ENCODE results near the gene UTP25.

The UTP25 gene

DNA sequence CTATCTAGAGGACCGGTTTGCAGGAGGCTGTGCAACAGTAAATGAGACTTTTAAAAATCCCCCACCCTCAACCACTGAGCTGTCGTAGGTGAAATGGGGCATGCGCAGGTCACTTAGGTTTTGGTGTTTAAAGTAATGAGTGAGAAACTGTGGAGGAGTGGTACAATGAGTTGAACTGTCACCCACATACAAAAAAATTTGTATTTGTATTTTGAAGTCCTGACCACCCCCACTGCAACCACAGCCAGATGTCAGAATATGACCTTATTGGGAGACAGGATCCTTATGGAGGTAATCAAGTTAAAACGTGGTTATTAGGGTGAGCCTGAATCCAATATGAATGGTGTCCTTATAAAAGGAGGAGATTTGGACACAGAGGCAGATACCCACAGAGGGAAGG, 20.3 kb upstream of the UTP25 start:
- DNase-seq = no peak

DNA sequence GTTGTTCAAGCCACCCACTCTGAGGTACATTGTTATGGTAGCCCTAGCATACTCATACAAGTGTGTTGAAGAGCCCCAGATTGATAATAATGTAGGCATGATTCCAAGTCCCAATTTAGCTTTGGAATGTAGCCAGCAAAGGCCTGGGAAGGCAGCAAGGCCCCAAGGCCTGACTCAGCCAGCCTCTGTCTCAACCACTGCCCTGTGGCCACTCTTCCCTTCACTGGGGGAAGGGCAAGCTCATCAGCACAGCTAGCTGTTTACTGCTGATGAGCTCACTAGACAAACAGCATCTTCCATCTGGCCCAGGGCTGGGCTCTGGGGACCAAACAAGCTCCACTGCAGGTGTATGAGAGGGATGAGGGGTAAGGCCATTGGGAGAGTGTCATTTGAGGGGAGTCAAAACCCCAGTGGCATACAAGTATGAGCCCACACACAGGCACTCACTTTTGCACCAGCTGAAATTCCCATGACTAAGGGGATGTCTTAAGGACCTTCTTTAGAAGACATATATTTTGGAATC, 19.7 kb upstream of the UTP25 start:
- DNase-seq = peak; percentile 46

- DNase-seq = no peak
Measured at GRCh38 chr1:209809611-209810010, 18.2 kb upstream of the UTP25 start.

- no peak for DNase-seq
Measured at GRCh38 chr1:209810783-209811182, 17.0 kb upstream of the UTP25 start.

DNA sequence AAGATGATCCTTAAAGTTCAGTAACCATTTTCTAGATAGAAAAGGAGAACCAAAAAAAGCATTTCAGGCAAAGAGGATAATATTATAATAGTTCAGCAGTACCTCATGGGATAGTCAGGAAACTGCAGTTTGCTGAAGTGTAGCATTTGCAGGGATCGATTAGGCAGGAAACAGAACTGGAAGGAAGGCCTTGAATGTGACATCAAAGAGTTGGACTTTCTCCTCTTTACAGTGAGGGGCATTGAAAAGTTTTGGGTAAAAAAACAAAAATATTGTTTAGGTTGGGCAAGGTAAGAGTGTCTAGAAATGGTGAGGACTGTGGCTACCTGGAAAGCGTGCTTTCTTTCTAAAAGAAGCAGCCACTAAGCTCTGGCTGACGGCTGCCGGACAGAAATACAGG, 13.9 kb upstream of the UTP25 start:
- DNase-seq = no peak

- DNase-seq = no peak
Measured at GRCh38 chr1:209815490-209815889, 12.3 kb upstream of the UTP25 start.

DNA sequence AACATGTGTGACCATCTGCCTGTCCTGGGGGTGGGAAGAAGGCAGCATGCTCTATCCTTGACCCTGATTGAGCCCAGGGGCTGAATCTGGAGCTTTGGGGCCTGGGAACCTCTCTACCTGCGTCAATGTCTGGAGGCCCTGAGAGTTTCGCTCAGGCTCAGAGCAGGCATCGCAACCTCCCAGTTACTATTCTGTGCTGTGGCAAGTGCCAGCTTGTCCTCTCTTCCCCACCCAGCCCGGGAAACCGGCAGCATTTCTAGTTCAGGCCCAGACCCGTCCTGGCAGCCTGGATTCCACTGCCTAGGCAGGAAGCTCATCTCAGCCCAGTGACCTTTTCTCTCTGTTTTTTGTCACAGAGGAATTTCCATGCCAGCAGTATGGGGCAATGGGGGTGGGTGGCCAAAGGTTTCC, 11.8 kb upstream of the UTP25 start:
- DNase-seq = peak; percentile 90

- DNase-seq = no peak
Measured at GRCh38 chr1:209816923-209817322, 10.8 kb upstream of the UTP25 start.

DNA sequence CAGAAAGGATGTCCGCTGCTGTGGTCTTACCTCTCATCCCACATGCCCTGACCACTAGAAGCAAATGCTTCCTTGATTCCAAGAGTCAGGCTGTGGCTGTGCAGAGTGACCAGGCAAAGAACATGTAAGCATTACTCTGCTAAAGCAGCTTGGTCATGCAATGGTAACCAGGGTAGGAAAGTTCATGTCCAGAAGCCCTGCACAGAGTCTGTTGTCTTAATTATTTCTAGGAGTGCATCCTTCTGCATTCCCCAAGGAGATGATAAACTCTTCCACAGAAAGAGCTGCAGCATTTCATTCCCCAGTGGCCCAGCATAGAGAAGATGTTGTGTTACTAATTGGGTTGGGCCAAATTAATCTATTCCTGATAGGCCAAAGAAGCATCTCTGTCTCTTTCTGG, 10.1 kb upstream of the UTP25 start:
- no peak for DNase-seq

DNA sequence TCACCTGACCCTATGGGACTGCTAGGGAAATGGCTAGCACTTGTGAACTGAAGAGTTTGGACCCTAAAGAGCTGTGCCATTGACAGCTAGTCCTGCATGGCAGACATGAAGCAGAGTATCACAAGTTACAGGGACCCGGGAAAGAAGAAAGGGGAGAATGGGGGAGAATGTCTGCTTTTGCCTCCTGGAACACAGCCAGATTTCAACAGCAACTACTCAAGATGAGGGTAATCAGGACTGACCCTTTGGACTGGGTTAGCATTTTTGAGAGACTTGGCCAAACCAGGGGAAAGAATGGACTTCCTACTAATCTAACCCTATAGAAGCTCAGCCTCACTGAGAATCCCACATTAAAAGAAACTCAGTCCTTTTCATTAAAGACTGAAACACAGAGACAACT, 8.7 kb upstream of the UTP25 start:
- DNase-seq = no peak

- DNase-seq = no peak
Measured at GRCh38 chr1:209820986-209821385, 6.8 kb upstream of the UTP25 start.

DNA sequence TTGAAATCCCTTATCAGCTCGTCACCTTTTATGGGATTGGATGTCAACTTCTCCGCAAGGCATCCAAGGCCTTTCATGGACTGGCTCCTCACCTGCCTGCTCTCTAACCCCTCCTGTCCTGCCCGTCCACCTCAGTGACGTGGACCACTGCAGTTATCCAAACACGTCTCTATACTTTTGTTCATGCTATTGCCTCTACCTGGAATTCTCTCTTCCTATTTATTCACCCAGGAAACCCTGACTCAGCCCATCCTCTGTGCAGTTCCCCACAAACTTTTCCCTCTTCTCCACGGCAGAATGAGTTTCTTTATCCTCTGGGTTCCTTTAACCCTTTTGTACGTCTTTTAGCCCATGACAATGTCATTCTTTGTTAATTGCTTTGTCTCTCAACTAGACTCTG, 5.1 kb upstream of the UTP25 start:
- no peak for DNase-seq

DNA sequence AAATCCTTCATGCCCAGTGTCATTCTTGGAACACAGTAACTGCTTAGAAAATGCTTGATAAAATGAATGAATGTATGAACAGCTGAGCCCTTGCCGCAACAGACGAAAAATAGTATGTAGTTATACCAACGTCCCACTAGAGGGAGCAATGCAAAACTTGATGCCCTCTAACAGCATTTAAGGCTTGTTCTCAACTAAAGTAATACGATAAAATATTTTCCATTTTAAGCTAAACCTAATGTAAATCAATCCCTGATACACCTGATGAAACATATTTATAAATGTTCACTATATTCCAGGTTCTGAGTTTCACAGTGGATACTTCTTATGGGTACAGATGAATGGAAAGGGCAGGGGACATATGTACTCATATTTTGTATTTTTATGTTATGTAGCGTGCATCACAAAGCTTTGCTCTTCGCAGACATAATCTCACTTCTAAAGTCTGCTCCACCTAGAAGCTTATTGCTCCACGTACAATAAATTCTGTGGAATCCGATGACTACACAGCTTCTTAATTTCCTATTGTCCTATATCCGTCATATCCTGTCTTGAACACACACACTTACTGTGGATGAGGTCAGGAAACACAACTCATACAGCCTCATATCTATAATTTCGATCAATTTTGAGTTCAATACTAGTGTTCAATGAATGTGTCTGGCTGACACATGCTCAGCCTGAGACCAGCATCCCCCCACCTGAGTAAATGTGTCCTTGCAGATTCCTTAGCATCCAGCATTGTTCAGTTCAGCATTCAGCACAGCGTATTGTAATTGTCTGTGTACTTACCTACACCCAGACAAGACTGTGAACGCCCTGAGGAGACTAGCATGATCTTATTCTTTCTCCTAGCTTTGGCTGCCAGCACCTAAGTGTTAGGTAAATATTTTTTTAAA, 4.4 kb upstream of the UTP25 start:
- peak; percentile 63 for DNase-seq

GRCh38 chr1:209825591-209826434, 2.0 kb upstream of the UTP25 start:
- DNase-seq = no peak

- no peak for DNase-seq
Measured at GRCh38 chr1:209829716-209830115, 1.9 kb downstream of the UTP25 start.

DNA sequence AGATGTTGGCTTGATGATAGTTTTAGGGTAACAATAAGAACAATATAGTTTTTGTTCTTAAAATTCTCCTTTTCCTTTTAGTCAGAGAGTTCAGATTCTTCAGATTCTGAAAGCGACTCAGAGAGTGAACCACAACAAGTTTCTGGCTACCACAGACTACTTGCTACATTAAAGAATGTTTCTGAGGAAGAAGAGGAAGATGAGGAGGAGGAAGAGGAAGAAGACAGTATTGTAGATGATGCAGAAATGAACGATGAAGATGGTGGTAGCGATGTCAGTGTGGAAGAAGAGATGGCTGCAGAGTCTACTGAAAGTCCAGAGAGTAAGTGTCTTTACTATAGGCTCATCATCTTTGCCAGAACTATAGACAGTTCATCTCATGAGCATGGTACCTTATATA, 3.0 kb downstream of the UTP25 start:
- DNase-seq = no peak

GRCh38 chr1:209831615-209832014, 3.8 kb downstream of the UTP25 start:
- DNase-seq = no peak

DNA sequence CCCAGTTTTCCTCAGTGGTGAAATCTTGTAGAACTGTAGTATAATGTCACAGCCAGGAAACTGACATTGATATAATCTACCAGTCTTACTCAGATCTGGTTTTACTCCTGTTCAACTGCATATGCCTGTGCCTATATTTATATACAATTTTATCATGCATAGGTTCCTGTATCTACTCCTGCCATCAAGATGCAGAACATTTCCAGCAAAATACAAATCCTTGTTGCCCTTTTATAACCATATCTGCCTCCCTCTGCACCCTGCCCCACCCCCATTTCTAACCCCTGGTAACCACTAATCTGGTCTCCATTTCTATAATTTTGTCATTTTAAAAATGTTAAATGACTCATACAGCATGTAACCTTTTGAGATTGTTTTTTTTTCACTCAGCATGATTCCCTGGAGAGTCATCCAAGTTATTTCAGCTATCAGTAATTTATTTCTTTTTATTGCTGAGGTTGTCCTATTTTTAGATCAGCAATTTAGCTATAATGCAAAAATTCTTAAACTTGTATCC, 8.1 kb downstream of the UTP25 start:
- DNase-seq = no peak

GRCh38 chr1:209837671-209838070, 9.9 kb downstream of the UTP25 start:
- no peak for DNase-seq

DNA sequence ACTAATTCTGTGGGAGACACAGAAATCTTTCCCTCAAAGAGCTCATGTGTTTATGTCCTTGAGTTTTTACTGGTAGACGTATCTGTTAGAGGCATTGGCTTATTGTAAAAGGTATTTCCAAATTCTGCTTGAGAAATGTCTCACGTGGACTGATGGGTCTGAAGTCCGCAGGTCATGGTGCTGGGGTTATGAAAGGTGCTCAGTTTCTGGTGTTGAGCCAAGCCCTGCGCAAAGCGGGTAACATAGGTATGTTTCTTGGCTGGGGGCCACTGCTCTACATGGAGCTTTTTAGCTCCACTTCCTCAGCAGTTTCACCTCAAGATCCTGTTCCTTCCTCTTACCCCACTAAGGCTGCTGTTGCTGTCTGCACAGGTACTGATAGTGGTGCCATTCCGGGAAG, 10.8 kb downstream of the UTP25 start:
- DNase-seq = no peak

DNA sequence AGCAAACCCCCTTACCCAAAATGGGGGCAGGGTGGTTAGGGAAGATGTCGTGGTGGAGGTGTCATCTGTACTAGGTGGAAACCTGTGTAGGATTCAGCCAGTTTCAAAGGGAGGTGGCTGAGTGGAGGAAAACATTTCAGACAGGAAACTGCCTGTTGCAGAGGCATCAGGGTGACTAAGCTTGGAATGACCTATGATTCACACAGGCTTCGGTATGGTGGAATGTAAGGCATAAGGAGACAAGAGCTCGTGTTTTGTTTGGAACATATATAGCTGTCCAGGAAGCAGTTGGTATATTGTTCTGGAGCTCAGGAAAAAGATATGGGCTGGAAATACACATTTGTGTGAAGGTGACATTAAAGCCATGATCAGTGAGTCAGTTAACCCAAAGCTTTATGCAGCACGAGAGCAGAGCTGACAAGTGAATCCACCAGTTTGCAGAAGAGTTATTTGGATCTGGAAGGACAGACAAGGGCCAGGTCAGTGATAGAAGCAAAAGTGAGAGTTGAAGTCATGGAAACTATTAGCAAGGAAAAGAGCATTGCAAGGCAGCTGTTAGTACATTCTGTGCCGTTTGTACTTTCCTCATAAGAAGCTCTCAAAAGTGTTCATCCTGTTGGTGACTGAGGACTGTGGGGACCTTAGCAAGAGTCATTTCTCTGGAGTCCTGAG, 12.2 kb downstream of the UTP25 start:
- DNase-seq = no peak

GRCh38 chr1:209840611-209841010, 12.8 kb downstream of the UTP25 start:
- no peak for DNase-seq
